Measurements from ENCODE around the gene ZNF575.
A peak's percentile ranks its signal among the peaks of the same experiment; 100 is the strongest.

Gene ZNF575, protein sequence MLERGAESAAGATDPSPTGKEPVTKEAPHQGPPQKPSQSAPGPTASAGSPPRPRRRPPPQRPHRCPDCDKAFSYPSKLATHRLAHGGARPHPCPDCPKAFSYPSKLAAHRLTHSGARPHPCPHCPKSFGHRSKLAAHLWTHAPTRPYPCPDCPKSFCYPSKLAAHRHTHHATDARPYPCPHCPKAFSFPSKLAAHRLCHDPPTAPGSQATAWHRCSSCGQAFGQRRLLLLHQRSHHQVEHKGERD

DNA sequence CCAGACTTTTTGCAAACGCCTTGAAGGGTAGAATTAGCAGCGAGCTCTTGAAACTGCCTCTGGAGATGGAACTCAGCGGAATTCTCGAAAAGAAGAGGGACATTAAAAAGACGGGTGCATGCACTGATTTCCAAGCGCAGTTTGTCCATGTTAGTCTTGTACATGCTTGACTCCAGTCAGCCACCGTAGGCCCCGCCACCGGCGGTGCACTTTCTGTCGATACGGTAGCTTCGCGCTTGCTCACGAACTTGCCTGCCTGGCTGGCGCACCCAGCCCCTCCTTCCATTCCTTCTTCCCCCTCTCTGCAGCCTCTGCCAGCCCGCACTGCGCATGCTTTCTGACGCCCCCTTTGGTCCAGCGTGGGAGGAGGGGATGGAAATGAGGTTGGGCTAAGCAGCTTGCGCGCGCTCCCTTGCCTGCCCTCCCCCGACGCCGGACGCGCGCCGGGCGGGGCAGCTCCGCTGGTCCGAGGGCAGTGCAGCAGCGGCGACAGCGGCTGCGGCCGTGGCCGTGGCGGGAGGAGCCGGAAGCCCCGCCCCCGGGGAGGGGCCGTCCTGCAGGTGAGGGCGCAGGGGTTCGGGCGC is at the start of gene ZNF575:
ZNF575 (plus strand) TSS at position 227 of the 584 bp plus-strand sequence. CDS start 1,235 bp downstream, outside the sequence.
- DNase-seq (ENCODE audit: low read depth), result peak; percentile 94

GRCh38 chr19:43483281-43483680 is 49.7 kb upstream of the ZNF575 start:
- DNase-seq (ENCODE audit: low read depth), result no peak

GRCh38 chr19:43485951-43486350 is 47.0 kb upstream of the ZNF575 start:
- DNase-seq (ENCODE audit: low read depth), result no peak

- no peak for DNase-seq (ENCODE audit: low read depth)
These were observed 46.6 kb upstream of the ZNF575 start for GRCh38 chr19:43486412-43486811.

GRCh38 chr19:43488179-43488578 is 44.8 kb upstream of the ZNF575 start:
- DNase-seq (ENCODE audit: low read depth), result no peak

- no peak for DNase-seq (ENCODE audit: low read depth)
These were observed 43.7 kb upstream of the ZNF575 start for GRCh38 chr19:43489310-43489709.

DNA sequence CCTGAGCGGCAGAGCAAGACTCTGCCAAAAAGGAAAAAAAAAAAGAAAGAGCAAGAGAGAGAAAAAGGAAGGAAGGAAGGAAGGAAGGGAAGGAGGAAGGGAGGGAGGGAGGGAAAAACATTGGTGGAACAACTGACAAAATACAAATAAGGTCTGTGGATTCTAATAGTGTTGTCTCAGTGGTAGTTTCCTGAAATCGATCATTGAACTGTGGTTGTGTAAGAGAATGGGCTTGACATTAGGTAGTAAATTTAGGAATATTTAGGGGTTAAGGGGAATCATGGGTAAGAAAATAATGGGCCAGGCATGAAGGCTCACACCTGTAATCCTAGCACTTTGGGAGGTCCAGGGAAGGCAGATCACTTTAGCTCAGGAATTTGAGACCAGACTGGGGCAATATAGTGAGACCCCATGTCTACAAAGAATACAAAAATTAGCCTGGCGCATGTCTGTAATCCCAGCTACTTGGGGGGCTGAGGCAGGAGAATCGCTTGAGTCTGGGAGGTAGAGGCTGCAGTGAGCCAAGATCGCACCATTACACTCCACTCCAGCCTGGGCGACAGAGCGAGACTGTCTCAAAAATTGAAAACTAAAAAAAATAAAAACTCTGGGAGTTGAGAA is 42.9 kb upstream of the ZNF575 start:
- no peak for DNase-seq (ENCODE audit: low read depth)

- DNase-seq (ENCODE audit: low read depth), result no peak
These were observed 42.2 kb upstream of the ZNF575 start for GRCh38 chr19:43490759-43491158.

GRCh38 chr19:43495082-43495481 is 37.9 kb upstream of the ZNF575 start:
- DNase-seq (ENCODE audit: low read depth), result no peak

GRCh38 chr19:43496960-43497359 is 36.0 kb upstream of the ZNF575 start:
- DNase-seq (ENCODE audit: low read depth), result no peak

DNA sequence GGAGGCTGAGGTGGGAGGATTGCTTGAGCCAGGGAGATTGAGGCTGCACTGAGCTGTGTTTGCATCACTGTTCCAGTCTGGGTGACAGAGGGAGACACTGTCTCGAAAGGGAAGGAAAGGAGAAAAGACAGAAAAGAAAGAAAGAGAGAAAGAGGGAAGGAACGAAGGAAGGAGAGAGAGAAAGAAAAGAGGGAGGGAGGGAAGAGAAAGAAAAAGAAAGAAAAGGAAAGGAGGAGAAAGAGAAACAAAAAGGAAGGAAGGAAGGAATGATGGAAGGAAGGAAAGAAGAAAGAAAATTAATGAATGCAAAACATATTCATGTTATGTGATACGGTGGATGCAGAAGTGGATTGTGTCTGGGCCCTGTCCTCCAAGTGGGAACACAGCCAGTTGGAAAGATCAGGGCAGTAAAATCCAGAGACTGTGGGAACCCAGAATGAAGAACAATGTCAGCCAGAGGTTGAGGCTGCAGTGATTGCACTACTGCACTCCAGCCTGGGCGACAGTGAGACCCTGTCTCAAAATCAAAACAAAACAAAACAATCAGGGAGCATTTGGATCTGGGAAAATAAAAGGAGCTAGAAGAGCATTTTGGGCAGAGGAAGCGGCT is 34.6 kb upstream of the ZNF575 start:
- DNase-seq (ENCODE audit: low read depth), result no peak

GRCh38 chr19:43499042-43499441 is 33.9 kb upstream of the ZNF575 start:
- DNase-seq (ENCODE audit: low read depth), result no peak

DNA sequence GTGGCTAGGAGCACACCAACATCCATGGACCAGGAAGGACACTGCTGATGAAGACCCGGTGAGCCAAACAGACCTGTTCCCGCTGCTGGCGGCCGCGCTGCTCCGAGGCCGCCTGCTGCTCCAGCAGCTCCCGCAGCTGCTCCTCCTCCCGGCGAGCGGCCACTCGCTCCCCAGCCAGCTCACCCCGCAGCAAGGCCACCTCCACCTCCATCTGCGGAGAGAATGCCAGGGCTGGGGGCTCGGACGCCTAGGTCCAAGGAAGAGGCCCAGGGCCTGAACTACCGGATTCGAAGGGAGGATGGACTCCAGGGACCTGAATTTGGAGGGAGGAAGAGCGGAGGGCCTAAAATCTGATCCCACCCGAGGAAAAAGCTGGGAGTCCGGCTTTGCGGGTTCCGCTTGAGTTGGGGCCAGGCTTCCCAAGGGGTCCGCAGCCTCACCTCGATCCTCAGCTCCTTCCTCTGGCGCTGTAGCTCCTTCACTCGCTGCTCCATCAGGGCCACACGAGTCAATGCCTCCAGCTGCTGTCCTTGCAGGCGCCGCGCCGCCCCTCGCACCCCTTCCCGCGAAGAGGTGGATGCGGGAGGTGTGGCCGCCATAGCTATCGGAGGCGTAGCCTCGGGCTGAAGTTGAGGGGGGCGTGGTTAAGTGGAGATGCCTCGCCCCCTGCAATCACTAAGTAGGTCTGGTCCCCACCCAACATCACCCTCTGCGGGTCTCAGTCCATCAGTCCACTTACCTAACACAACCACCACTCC is 31.1 kb upstream of the ZNF575 start:
- DNase-seq (ENCODE audit: low read depth), result no peak

- DNase-seq (ENCODE audit: low read depth), result no peak
These were observed 30.5 kb upstream of the ZNF575 start for GRCh38 chr19:43502419-43502976.

GRCh38 chr19:43503501-43504425 is 29.2 kb upstream of the ZNF575 start:
- DNase-seq (ENCODE audit: low read depth), result peak; percentile 88

GRCh38 chr19:43504426-43505185 is 28.4 kb upstream of the ZNF575 start, which contains the start of gene PHLDB3:
TSS of gene PHLDB3 (minus strand) at chr19:43504746. CDS start at chr19:43504118, 628 bp downstream.
- no peak for DNase-seq (ENCODE audit: low read depth)

DNA sequence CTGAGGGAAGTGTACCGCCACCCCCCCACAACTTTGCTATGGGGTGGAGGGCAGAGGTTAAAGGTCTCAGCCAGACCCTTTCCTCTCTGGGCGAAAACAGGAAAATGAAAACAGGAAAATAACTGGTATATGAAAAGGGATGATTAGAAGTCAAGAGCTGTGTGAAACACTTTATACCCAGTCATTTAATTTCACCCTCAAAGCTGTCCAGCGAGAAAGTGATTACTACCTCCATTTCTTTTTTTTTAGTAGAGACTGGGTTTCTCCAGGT is 27.9 kb upstream of the ZNF575 start:
- no peak for DNase-seq (ENCODE audit: low read depth)

DNA sequence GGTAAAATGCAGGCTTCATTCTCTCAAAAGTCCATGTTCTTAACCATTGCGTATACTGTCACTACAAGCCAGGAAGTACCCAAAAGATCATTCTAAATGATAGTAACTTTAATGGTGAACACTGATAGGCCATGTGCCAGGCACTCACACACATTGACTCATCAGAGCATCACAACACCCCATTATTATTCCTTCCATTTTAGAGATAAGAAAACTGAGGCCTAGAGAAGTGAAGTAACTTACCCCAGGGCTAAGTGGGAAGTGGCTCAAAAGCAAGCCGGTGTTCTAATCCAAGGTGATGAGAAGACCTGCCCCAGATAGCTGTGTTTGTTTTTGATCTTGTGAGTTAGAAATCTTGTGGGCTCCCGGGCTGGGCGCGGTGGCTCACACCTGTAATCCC is 27.0 kb upstream of the ZNF575 start:
- no peak for DNase-seq (ENCODE audit: low read depth)

DNA sequence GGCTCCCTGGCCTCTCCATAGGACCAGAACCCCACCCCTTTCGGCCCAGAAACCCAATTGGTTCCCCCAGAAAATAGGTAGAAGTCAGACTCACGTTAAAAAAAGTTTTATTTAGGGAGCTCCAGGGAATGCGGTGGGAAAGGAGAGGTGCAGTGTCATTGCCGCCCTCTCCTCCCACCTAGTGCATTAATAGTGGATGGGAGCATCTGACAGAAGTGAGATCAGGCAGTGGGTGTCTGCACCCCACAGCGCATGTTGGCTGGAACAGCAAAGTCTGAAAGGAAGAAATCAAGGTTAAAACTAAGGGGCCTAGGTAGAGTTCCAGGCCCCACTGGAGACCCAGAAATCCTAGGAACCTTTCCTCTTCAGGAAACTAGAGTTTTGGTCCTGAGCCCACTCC is 26.4 kb upstream of the ZNF575 start:
- no peak for DNase-seq (ENCODE audit: low read depth)

GRCh38 chr19:43507880-43508279 is 25.1 kb upstream of the ZNF575 start:
- DNase-seq (ENCODE audit: low read depth), result no peak
